Activated CD4-positive, CD25-positive, alpha-beta regulatory T cell treated with anti-CD3 and anti-CD28 coated beads, Interleukin-2, amount 50 U/mL, for 16 hours (primary cell): ENCODE measurements around the gene MAFB.
"Not testable (repeated sequence)": the region's sequence is repeated elsewhere in the genome, so short reads cannot be mapped to it uniquely, and the experiment has no call there.

Source experiments
- DNase-seq: peaks from one replicate; pipeline ENCODE4 v3.0.0-alpha.2; 2020; ENCODE audit warnings: low read depth, low spot score

Gene MAFB

DNA sequence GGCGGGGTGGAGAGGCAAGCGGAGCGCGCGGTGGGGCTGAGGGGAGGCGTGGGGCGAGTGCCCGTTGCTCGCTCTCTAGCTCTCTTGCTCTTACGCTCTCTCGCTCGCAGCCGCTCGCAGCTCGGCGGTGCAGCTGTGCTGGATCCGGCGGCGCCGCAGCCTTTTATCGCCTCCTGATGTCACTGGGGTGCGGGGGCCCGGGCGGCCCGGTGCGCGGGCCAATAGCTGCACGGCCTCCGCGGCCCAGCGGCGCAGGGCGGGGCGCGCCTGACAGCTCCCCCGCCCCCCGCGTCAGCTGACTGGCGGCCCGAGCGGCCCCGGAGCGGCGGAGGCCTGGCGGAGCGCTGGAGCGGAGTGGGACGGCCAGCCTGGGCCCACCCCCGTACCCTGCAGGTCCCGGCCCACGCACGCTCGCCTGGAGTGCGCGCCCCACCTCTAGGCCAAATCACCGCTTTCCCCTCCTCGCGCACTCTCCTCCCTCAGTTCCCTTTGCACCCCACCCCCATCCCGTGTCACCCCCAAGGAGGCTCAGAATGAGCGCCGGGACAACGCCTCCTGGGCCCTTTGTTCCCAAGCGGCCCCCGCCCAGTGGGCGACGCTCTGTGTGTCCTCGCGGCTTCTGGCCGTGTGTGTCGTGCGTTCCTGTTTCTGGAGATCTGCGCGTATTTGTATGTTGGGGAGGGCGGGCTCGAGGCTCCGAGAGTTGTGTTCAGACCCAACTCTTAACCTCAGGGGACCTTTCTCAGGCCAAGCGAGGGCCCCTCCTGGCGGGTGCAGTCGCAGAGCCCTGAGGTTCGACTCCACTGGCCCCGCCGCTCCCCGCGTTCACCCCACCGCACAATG lies at the start of gene MAFB:
MAFB (minus strand) TSS at position 137 of the 843 bp plus-strand sequence. CDS start 386 bp downstream, outside the sequence.
- DNase-seq, result no peak

DNA sequence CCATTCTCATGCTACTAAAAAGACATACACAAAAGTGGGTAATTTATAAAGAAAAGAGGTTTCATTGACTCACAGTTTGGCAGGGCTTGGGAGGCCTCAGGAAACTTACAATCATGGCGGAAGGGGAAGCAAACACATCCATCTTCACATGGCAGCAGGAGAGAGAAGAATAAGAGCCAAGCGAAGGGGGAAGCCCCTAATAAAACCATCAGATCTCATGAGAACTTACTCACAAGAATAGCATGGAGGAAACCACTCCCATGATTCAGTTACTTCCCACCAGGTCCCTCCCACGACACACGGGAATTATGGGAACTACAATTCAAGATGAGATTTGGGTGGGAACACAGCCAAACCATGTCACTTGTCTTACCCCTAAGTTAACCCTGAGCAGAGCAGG lies 47.4 kb upstream of the MAFB start:
- DNase-seq, result not testable (repeated sequence)

DNA sequence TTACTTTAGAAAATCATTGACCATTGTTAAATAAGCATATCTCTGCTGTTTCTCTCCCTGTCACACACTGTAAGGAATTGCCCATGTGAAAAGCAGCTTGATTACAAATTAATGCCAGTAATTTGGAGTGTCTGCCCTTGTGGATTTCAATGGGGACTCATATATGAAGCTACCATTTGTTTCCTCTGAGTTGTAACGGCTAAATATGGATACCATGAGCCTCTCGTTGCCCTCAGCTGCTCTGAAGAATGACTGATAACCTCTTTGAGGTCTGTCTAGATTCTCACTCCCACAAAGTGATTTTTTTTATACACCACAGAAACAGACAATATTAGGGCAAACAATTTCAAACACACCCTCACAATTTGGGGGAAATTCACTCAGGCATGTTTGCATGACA lies 40.0 kb upstream of the MAFB start:
- DNase-seq, result no peak

DNA sequence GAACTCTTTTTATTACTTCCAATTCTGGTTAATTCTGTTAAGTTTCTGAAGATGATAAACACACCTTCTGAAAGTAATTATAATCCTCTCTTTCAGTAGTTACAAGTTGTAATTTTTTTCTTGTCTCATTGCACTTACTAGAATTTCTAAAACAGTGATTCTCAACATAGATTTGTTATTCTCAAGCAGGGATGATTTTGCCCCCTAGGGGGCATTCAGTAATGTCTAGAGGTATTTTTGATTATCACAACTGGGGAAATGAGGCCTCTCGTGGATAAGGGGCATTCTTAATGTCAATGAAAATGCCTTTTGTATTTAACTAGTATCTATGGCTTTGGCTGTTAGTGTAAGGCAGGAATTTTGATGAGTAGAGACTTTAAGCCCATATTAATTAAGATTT lies 39.4 kb upstream of the MAFB start:
- no peak for DNase-seq

DNA sequence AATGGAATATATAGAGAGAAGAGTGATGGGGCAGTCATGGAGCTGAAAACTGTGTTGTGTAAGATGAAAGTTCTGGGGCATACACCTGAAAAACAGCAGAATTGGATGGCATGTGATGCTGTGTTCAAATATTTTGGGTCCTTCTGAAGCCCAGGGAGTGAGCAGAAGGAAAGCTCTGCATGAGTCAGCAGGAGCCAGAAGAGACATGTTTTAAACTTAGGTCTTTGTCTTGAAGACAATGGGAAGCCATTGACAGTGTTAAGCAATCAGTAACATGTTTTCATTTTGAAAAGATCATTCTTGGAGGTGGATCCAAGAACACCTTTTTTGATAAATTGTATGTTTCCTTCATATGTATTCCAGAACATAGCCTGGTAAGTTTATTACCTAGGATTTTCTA lies 38.9 kb upstream of the MAFB start:
- DNase-seq, result no peak

DNA sequence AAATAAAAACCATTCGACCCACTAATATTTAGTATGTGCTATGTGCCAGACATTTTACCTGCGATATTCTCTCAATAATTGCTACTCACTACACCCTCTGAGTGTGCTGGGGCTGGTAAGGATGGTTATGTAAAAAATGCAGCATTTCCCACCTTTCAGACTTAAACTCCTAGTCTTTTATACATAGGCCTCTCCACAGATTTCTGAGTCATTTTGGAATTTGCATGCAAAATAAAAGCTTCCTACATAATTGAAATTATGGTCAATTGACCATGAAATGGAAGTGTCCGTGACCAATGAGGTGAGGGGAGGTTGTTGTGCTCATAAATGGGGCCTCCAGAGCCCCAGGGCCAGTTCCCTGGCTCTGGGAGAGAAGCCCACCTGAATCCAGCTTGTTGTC lies 37.7 kb upstream of the MAFB start:
- no peak for DNase-seq

DNA sequence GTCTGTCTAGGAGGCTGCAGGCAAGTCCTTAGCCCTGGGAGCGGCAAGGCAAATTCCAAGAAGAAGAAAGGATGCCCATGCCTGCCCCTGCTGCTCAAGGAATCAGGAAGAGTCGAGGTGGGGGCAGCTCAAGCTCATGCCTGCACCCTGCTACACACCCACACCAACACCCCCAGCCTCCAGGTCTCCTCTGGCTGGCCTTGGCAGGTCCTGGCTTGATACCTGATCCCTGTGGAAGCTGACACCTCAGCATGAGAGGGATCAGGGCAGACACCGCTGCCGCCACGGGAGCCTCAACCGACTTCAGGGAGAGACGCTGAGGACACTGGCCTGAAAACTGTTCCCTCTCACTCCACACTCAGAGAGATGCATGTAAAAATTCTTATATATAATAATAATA lies 35.5 kb upstream of the MAFB start:
- DNase-seq, result no peak

DNA sequence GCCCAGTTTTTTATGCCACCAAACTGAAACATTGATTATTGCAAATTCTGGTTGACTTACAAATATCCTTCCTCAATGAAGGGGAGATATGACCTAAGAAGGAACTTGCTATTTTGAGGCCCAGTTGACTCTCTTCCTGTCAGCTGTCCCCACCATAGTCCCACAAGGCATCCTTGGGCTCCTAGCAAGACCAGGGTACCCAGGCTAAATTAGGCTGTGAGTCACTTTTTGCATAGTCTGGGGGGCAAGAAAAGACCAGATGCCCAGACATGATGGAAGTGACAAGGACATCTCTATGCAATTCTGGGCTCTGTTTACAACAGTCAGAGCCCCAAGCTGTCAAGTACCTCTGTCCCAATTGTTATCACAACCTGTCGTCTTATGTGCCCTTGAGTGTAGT lies 31.8 kb upstream of the MAFB start:
- DNase-seq, result no peak

DNA sequence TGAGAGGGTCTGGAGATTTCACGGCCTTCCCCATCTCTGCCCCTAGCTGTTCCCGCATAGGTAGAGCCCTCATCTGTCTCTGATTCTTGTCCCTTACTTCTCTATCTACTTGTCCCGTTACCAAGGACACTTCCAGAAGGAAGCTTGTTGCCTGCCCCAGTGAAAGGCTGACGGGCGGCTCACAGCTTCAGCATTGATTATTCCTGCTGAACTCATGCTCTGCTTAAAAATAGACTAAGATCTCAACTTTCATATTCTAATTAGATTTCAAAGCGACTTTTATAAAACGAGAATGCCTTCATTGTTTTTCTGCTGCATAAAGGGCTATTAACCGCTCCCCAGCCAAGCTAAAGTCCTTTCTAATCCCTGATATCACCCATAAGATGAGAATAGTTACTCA lies 31.1 kb upstream of the MAFB start:
- no peak for DNase-seq

DNA sequence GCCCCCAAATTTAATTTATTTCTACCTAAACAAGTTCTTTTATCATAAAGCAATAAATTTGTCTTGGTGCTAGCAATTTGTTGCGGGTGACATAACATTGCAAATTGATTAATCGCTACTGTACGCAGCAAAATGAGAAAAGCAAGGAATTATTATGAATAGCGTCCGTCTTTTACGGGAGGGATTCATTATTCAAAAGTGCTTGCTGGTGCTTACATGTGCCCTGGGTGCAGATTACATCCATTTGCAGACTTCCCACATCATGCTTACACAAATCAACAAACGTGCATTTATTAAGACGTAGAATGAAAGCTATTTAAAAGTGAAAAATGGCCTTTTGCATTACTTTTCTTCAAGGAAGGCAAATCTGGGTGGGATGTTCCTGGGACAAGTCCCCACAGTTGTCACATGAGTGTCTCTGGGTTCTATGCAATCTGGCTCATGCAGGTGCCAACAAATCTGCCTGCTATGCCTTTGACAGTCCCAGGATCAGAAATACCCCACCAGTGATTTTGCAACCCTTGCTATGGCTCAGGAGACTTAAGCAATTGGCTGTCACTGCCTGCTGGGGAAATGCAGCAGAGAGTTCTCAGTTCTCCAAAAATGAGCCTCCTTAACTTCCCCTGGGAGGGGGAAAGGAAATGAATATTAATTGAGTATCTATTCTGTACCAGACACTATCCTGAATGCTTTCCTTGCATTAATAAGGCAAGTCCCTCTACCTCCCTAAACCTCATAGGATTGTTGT lies 30.1 kb upstream of the MAFB start:
- DNase-seq, result no peak

DNA sequence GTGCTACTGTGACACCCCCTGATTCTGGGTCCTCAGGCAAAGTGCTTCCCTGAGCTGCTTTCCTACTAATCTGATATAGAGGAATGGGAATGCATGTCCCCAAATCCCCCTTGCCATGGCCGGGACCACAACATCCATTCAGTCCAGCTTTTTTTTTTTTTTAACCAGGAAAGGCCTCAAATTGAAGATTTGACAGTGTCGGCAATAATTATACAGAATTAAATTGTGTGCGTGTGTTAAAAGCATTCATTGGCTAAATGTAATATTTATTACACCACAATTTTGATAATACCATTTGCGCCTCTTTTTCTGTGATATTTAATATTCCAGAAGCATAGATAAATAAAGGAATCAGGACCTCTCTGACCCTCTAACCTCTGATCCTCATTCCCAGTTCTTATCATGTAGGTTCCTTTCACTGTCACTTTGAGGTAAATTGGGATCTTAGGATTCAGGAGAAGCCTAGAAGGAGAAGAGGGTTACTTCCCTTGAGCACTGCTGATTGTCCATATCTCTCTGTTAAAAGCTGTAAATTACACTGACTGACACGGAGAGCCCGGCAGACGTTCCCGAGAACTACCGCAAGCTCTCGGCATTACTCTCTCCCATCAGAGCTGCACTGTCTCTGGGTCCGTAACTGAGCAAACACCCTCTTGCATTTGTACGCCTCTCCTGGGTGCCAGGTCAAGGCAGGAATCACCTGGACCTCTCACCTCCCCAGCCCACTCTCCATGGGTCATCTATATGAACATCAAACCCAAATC lies 29.4 kb upstream of the MAFB start:
- DNase-seq, result no peak

DNA sequence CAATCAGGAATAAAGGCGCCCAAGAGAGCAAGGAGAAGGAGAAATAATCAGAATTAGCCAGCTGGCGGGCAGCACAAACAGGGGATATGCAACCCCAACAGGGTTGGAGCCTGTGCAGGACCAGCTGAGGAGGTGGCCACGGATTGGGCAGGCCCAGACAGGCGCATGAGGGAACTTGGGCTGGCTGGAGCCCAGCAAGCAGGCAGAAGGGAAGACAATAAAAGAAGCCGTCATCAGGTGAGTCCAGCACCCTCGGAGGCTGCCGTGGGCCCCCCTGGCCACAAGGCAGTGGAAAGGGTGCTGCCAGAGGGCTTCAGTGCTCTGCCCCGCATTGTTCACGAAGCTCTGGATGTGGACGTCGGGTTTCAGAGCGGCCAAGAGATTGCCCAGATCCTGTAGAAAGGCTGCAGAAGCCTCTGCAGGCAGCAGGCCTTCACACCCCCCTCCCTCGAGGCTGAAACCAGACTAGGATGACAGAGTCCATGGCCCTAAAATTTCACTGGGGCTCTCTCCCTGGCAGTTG lies 28.4 kb upstream of the MAFB start:
- no peak for DNase-seq

DNA sequence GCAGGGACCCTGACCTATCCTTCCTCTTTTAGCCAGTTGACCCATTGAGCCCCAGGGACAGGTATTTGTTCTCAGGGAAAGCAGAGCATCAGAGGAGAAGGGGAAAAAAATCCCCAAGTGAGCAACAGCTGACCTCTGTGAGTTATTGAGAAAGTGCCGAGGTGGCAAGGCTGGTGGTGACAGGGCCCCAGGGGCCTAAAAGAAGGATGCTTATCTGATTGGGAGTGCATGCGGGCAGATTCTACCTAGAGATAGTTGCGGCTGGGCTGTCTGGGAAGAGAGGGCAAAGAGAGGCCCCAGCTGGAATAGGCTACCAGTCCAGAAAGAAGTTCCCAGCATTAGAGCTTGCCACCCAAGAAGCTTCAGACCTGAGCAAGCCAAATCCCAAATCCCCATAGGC lies 26.5 kb upstream of the MAFB start:
- DNase-seq, result no peak

DNA sequence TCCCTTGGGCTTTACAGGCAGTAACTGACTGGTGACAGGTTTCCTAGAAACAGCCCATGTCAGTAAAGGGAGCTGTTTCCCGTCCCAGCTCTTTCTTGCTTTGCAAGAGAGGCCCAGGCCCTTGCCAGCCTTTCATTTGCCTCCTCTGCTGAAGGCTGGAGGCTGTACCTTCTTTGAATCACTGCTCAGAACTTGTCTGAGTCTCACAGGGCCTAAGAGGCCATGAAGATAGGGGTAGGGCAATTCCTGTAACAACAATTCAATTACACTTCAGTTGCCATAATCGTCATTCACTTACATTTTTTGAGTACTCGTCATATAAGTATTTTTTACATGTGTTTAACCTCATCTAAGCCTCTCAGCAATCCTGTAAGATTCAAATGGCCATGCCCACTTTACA lies 25.9 kb upstream of the MAFB start:
- DNase-seq, result no peak

DNA sequence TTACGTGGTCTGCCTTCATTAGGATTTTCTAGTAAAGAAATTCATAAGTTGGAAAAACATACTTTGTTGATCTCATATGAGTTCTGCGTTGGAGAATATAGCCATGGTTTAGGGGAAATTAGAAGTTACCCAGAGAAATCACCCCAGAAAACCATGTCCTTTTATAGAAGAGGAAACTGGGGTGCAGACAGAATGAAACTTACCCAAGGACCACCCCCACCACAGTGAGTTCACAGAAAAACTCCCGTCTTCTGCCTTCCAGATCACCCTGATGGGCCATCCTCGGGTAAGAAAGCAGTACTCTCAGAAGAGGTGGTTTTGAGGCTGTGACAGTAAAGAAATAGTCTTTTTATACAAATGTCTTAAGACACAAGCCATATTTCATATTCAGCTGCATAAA lies 25.1 kb upstream of the MAFB start:
- DNase-seq, result no peak

DNA sequence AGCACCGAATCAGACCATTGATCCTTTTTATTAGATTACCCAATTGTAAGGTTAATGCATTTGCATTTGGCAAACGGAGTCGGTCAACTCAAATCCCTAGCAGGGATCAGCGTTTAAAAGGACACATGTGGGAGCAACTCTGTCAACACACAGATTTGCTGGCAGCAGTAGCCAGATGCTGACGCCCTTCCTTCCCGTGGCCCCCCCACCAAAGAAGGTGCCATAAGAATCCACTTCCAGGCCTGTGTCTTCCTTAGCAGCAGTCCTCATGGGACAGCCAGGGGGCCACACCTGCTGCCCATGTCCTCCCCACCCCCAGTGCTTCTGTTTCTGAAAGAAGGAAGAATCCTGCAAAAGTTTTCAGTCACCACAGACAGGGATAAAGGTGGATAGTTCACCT lies 24.5 kb upstream of the MAFB start:
- no peak for DNase-seq

DNA sequence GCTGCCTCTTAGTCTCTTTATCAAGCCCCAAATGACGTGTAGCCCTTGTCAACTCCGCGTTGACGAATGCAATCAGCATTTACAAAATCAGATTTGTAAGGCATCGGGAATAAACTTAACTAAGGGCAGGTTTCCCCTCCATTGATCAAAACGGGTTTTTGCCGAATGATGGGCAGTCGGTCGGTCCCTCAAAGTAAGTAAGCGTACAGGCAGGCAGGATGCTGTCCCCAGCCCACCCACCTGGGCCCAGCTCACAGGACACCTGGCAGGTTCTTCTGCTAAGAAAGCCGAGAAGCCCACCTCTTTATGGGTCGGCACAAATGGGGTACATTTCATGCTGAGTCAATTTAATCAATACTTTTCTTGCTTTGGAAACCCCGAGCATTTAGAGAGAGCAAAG lies 22.0 kb upstream of the MAFB start:
- no peak for DNase-seq

DNA sequence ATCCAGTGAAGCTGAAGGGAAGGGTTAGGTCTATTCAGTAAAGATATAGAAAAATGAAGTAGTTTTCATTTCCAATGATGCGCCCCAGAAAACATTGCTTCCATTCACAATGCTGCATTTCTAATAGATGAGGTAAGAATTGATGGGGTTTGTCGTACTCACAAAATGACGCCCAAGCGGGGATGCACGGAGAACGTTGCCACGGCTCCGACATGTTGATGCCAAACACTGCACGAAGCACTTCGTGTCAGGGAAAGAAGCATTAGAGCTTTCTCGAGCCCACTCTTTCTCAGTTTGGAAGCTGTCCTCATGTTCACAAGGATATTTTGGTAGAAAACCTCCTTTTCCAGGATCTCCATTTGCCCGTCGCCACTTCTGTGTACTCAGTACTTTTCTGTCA lies 21.6 kb upstream of the MAFB start:
- no peak for DNase-seq

DNA sequence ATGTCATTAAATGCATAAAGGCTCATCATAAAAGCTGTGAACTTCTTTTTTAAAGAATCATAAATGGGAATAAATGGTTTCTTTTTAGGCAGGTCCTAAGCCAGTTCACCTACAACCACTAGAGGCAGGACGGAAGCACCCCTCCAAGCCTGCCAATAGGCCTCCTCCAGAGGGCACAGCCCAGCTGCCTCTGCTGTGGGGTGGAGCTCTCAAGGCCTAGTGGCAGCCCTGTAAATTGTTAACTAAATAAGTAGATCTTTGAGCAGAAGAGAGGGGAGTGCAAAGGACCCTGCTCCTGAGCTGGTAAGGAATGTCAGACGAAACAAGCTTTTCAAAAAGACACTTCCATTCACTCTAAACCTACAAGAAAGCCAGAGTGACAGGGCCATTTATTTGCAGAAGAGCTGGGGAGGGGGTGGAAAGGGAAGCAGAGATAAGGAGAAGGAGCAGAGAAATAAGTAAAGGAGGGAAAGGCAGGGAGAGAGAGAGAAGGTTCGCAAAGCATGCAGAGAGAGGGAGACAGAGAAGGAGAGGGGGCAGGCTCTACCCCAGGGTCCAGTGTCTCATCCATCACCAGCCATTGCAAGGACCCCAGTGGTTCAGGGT lies 18.0 kb upstream of the MAFB start:
- no peak for DNase-seq

DNA sequence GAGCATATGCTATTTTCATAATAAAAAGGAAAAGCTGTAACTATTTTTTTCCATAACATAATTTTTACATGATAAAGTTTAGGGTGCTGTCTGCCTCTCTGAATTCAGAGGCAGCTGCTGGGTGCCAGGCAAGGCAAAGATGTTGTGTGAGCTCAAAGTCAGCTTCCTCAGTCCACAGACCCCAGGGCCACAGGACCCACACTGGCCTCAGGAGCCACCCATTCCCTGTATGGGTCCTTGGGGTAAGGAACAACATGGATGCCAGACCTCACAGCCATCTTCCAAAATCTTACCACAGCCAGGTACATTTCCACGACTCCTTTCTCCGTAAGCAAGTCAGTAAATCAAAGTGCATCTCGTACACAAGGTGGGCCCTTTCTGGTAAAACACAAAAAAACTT lies 16.4 kb upstream of the MAFB start:
- no peak for DNase-seq

DNA sequence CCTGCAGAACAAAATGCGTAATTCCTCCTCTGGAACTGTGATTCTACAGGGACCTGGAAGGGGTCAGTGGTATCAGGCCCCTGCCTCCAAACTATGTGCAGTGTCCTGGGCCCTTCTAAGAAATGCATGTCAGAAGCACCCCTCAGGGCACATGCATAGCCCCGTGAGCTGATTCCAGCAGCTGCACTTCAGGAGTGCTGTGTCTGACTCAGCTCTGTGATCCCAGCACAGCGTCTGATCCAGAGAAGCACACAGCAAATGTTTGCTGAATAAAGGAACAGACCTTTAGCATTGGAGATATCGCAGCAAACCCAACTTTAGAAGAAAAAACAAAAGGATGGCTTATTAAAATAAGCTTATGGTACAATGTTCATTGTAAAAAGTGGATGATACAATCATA lies 15.8 kb upstream of the MAFB start:
- no peak for DNase-seq
